GM18499 (cell line): Measurements from ENCODE around the gene WDR88.

Experiments used
- ATAC-seq: cut with Tn5 transposase; IDR thresholded peaks from one replicate; pipeline ENCODE4 v1.9.1; 2021; ENCODE audit warnings: moderate number of reproducible peaks; ENCODE audit not compliant: insufficient read depth, unreplicated experiment

The WDR88 gene

GRCh38 chr19:33194886-33195644 is 63.2 kb downstream of the WDR88 start:
- ATAC-seq = no peak

GRCh38 chr19:33195645-33196347 is 63.9 kb downstream of the WDR88 start:
- no peak for ATAC-seq

- ATAC-seq = no peak
Measured at GRCh38 chr19:33196446-33197193, 64.7 kb downstream of the WDR88 start.

GRCh38 chr19:33197591-33198000 is 65.7 kb downstream of the WDR88 start:
- ATAC-seq = no peak

- ATAC-seq = no peak
Measured at GRCh38 chr19:33198169-33198568, 66.3 kb downstream of the WDR88 start.

GRCh38 chr19:33199441-33200265 is 67.7 kb downstream of the WDR88 start:
- ATAC-seq = no peak

- no peak for ATAC-seq
Measured at GRCh38 chr19:33201473-33201872, 69.6 kb downstream of the WDR88 start.

GRCh38 chr19:33201886-33202545 is 70.1 kb downstream of the WDR88 start:
- ATAC-seq = no peak

- ATAC-seq = no peak
Measured at GRCh38 chr19:33202546-33203507, 70.9 kb downstream of the WDR88 start.

GRCh38 chr19:33203529-33203928 is 71.6 kb downstream of the WDR88 start:
- ATAC-seq = no peak

- no peak for ATAC-seq
Measured at GRCh38 chr19:33204136-33204973, 72.4 kb downstream of the WDR88 start.

- ATAC-seq = no peak
Measured at GRCh38 chr19:33205110-33205509, 73.2 kb downstream of the WDR88 start.

- ATAC-seq = no peak
Measured at GRCh38 chr19:33205531-33206260, 73.8 kb downstream of the WDR88 start.

- no peak for ATAC-seq
Measured at GRCh38 chr19:33206261-33207039, 74.5 kb downstream of the WDR88 start.

GRCh38 chr19:33207040-33207620 is 75.2 kb downstream of the WDR88 start:
- ATAC-seq = no peak

- ATAC-seq = no peak
Measured at GRCh38 chr19:33207903-33208302, 76.0 kb downstream of the WDR88 start.
